Body of pancreas (tissue), 4 donors: ENCODE measurements around the gene CEP20.

ENCODE experiments used
- CTCF ChIP-seq, 7 experiments: fragments of 450-650 bp in 4 of 7; fragments of 200-600 bp in 3 of 7; sonication (generic) in 3 of 7; IDR thresholded peaks; one replicate each; pipeline ENCODE4 v1.5.1; 2016 to 2019; ENCODE audit warnings: antibody characterized with exemption in 7 of 7
- POLR2A ChIP-seq, 3 donors: fragments of 450-650 bp; IDR thresholded peaks; one replicate each; pipeline ENCODE4 v1.6.1; 2016; ENCODE audit warnings: antibody characterized with exemption in 3 of 3, mild to moderate bottlenecking in 2 of 3

GRCh38 chr16:15847611-15848175, 40.7 kb downstream of the CEP20 start:
- TF ChIP-seq CTCF (IDR thresholded peaks at IDR 0.05) (no peak), POLR2A (IDR thresholded peaks at IDR 0.05) (no peak)
